AG04450 (cell line): ENCODE measurements around the gene TBKBP1. TPM values are rescaled to one million over a fixed set of nuclear protein-coding genes. Genes with fewer than 3 reads are reported as not detected.

Source experiments
- CTCF ChIA-PET: fragments of 300-600, 350-600 bp; formaldehyde crosslinking; extraction: SDS; loops from one replicate; lab custom pipeline; 2022; ENCODE audit warnings: antibody characterized with exemption, inconsistent platforms; lab: Charles Lee
- POLR2A ChIA-PET: fragments of 350-600 bp; formaldehyde crosslinking; extraction: SDS; loops from one replicate; lab custom pipeline; 2021; ENCODE audit warnings: antibody characterized with exemption, inconsistent platforms; lab: Yijun Ruan, JAX
- DNase-seq: peaks from one replicate; pipeline ENCODE4 v3.0.0-alpha.2; 2011; ENCODE audit warnings: low read depth, low spot score
- H3K27ac ChIP-seq: one replicate; pipeline ENCODE4 v1.5.1; 2012; ENCODE audit warnings: low read depth, low read length, control low read depth
- H3K27me3 ChIP-seq: one replicate; pipeline ENCODE4 v1.6.0; 2012; ENCODE audit warnings: low read length; ENCODE audit not compliant: control insufficient read depth, insufficient read depth
- H3K4me3 ChIP-seq: 2 replicates; pipeline ENCODE4 v1.5.1; 2011; ENCODE audit warnings: mild to moderate bottlenecking, low read depth, low read length, control low read depth
- H3K9me3 ChIP-seq: 2 replicates; pipeline ENCODE4 v1.5.1; 2012; ENCODE audit warnings: low read length; ENCODE audit not compliant: control insufficient read depth, insufficient read depth
- CTCF ChIP-seq: IDR thresholded peaks from 2 replicates; pipeline ENCODE4 v1.5.1; 2011; ENCODE audit warnings: low read depth, low read length, control low read depth, inconsistent platforms
- polyA plus RNA-seq: library from polyadenylated mRNA; depleted of rRNA; stranded (reverse); fragments of >200 nt; gene quantifications from 2 replicates; pipeline ENCODE4 v1.2.3, GENCODE V29; 2011

The TBKBP1 gene
- polyA plus RNA-seq, 1 experiment, result 4.8 TPM

- ChIA-PET CTCF (interaction anchor here (0.7 to 3.6 kb wide), 6 partner anchors 9 to 104 kb away, joined by 3 to 19 read pairs (median 4); no protein-coding TSS in a partner anchor), POLR2A (interaction anchor here (0.7 kb wide), 1 partner anchor 111 kb away, joined by 3 read pairs; no protein-coding TSS in a partner anchor)
These were observed 4.1 kb downstream of the TBKBP1 start for GRCh38 chr17:47697906-47698711.

GRCh38 chr17:47698749-47699535 is 5.0 kb downstream of the TBKBP1 start:
- no peak for DNase-seq
- Histone ChIP-seq H3K27ac (no peak overlapping the region), H3K4me3 (no peak overlapping the region), H3K27me3 (no peaks in the 10 kb centered on the region), H3K9me3 (no peaks in the 10 kb centered on the region; the same call in 1 of the 2 replicates)
- peak; percentile 88 for TF ChIP-seq CTCF
- POLR2A ChIA-PET, result no interaction called here
- CTCF ChIA-PET, result interaction anchor here (0.6 to 3.6 kb wide), 7 partner anchors 9 to 195 kb away, joined by 3 to 19 read pairs (median 4); no protein-coding TSS in a partner anchor

More at GRCh38 chr17:47697906-47698711, 4.1 kb downstream of the TBKBP1 start:
- no peak for DNase-seq
- TF ChIP-seq CTCF, result no peak
- Histone ChIP-seq H3K9me3 (no peaks in the 10 kb centered on the region), H3K4me3 (no peak overlapping the region), H3K27me3 (no peaks in the 10 kb centered on the region), H3K27ac (no peak overlapping the region)

- Histone ChIP-seq H3K27me3 (no peaks in the 10 kb centered on the region), H3K4me3 (no peak overlapping the region), H3K27ac (no peak overlapping the region), H3K9me3 (no peaks in the 10 kb centered on the region; the same call in 1 of the 2 replicates)
- POLR2A ChIA-PET, result no interaction called here
- CTCF ChIA-PET, result interaction anchor here (0.6 to 3.6 kb wide), 7 partner anchors 8 to 195 kb away, joined by 3 to 19 read pairs (median 4); no protein-coding TSS in a partner anchor
- TF ChIP-seq CTCF, result no peak
- no peak for DNase-seq
These were observed 5.5 kb downstream of the TBKBP1 start for GRCh38 chr17:47699536-47699840.

GRCh38 chr17:47700471-47701449 is 6.8 kb downstream of the TBKBP1 start:
- no peak overlapping the region for H3K4me3 ChIP-seq
- ChIA-PET CTCF (interaction anchor here (3.6 kb wide), 1 partner anchor 7 kb away, joined by 19 read pairs; no protein-coding TSS in a partner anchor), POLR2A (no interaction called here)
- no peak for TF ChIP-seq CTCF
- H3K27me3 ChIP-seq, result no peaks in the 10 kb centered on the region
- H3K27ac ChIP-seq, result no peak overlapping the region
- no peak for DNase-seq
- no peaks in the 10 kb centered on the region; the same call in 1 of the 2 replicates for H3K9me3 ChIP-seq
